ENCODE data around the gene DDX4. TPM values are rescaled to one million over a fixed set of nuclear protein-coding genes. Genes with fewer than 3 reads are reported as not detected.

DDX4 gene
- total RNA-seq, 1 donor: under 0.01 TPM

DNA sequence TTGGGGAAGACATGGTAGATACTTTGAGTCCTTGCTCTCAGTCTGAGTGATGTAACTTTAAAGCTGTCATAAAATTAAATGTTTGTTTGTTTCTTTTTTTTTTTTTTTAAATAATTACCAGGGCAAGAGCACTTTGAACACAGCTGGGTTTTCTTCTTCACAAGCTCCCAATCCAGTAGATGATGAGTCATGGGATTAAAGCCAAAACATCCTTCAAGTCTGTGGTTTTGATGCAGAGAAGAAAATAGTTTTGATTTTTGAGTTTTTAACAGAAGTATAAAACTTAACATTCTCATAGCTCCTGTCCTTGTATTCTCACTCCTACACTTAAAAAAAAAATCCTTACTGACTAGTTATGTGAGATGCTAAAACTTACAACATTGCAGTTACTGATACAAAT is 78.5 kb downstream of the DDX4 start:
- Histone ChIP-seq H3K9me3 (ENCODE audit: low read depth, low read length) (no peaks in the 10 kb centered on the region), H3K27ac (ENCODE audit: low read depth, low read length) (no peak overlapping the region), H3K36me3 (ENCODE audit: insufficient read depth, low read length) (no peaks in the 10 kb centered on the region), H3K4me1 (ENCODE audit: insufficient read depth, low read length) (no peaks in the 10 kb centered on the region), H2AFZ (ENCODE audit: low read length) (no peak overlapping the region), H3K4me3 (ENCODE audit: insufficient read depth, low read length) (no peak overlapping the region), H3K27me3 (ENCODE audit: insufficient read depth, low read length) (peaks cover 16% of the 10 kb centered on the region), H3K79me2 (ENCODE audit: insufficient read depth, low read length) (no peaks in the 10 kb centered on the region), H3K4me2 (ENCODE audit: insufficient read depth, low read length) (no peak overlapping the region), H4K20me1 (ENCODE audit: insufficient read depth, low read length) (no peaks in the 10 kb centered on the region)
- TF ChIP-seq, protein P1, sequence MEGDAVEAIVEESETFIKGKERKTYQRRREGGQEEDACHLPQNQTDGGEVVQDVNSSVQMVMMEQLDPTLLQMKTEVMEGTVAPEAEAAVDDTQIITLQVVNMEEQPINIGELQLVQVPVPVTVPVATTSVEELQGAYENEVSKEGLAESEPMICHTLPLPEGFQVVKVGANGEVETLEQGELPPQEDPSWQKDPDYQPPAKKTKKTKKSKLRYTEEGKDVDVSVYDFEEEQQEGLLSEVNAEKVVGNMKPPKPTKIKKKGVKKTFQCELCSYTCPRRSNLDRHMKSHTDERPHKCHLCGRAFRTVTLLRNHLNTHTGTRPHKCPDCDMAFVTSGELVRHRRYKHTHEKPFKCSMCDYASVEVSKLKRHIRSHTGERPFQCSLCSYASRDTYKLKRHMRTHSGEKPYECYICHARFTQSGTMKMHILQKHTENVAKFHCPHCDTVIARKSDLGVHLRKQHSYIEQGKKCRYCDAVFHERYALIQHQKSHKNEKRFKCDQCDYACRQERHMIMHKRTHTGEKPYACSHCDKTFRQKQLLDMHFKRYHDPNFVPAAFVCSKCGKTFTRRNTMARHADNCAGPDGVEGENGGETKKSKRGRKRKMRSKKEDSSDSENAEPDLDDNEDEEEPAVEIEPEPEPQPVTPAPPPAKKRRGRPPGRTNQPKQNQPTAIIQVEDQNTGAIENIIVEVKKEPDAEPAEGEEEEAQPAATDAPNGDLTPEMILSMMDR (IDR thresholded peaks at IDR 0.05; ENCODE audit: extremely low read depth, low read depth, low read length): no peak
- peak; percentile 91 for DNase-seq (ENCODE audit: insufficient read length, low spot score, missing footprints)

DNA sequence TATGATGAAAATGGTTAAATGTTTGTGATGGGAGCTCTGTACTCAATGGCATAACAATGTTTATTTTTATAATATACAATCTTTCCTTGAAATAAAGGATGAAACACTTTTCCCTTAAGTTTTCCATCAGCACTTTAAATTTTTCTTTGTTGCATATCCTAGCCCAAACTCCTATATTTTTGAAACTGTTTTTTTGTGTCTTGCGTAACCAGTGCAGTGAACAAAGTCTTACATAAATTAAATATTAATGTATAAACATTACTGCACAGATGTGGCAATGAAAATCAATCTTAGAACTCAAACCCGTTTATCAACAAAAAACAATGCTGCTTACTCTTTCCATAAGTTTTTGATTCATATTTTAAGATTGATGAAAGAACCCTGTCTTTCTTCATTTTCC is 79.2 kb downstream of the DDX4 start:
- Histone ChIP-seq H3K4me1 (ENCODE audit: insufficient read depth, low read length) (peaks cover 2% of the 10 kb centered on the region), H3K4me2 (ENCODE audit: insufficient read depth, low read length) (no peak overlapping the region)

DNA sequence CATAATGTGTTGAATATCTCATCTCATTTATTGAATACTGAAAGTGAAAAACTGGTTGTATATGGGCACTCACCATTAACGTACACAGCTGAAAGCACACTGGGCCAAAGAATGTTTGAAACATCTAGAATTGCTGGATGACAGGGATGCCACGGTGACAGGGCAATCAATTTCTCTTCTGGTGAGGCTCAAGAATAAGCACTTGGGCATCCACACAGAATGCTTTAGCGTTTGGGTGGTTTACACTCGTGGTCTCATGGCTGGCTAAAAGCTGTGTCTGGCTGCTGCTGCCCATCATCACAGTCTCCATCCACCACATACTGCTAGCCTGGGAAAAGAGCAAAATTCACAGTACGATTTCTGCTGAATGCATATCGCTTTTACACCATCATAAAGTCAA is 82.6 kb downstream of the DDX4 start:
- Histone ChIP-seq H3K4me2 (ENCODE audit: insufficient read depth, low read length) (no peak overlapping the region), H4K20me1 (ENCODE audit: insufficient read depth, low read length) (no peaks in the 10 kb centered on the region), H3K36me3 (ENCODE audit: insufficient read depth, low read length) (no peaks in the 10 kb centered on the region), H3K27ac (ENCODE audit: low read depth, low read length) (no peak overlapping the region), H3K79me2 (ENCODE audit: insufficient read depth, low read length) (no peaks in the 10 kb centered on the region), H3K9me3 (ENCODE audit: low read depth, low read length) (no peaks in the 10 kb centered on the region), H2AFZ (ENCODE audit: low read length) (no peak overlapping the region), H3K4me3 (ENCODE audit: insufficient read depth, low read length) (no peak overlapping the region), H3K4me1 (ENCODE audit: insufficient read depth, low read length) (peaks cover 2% of the 10 kb centered on the region), H3K27me3 (ENCODE audit: insufficient read depth, low read length) (peaks cover 46% of the 10 kb centered on the region)
- TF ChIP-seq, protein P1 (IDR thresholded peaks at IDR 0.05; ENCODE audit: extremely low read depth, low read depth, low read length): no peak
- DNase-seq (ENCODE audit: insufficient read length, low spot score, missing footprints): no peak

More for the DNA sequence above, 79.2 kb downstream of the DDX4 start:
- Histone ChIP-seq H2AFZ (ENCODE audit: low read length) (no peak overlapping the region), H3K9me3 (ENCODE audit: low read depth, low read length) (no peaks in the 10 kb centered on the region), H3K36me3 (ENCODE audit: insufficient read depth, low read length) (no peaks in the 10 kb centered on the region), H3K79me2 (ENCODE audit: insufficient read depth, low read length) (no peaks in the 10 kb centered on the region), H3K27me3 (ENCODE audit: insufficient read depth, low read length) (peaks cover 22% of the 10 kb centered on the region), H3K4me3 (ENCODE audit: insufficient read depth, low read length) (no peak overlapping the region), H3K27ac (ENCODE audit: low read depth, low read length) (no peak overlapping the region), H4K20me1 (ENCODE audit: insufficient read depth, low read length) (no peaks in the 10 kb centered on the region)
- TF ChIP-seq, protein P1 (IDR thresholded peaks at IDR 0.05; ENCODE audit: extremely low read depth, low read depth, low read length): no peak
- DNase-seq (ENCODE audit: insufficient read length, low spot score, missing footprints): no peak

DNA sequence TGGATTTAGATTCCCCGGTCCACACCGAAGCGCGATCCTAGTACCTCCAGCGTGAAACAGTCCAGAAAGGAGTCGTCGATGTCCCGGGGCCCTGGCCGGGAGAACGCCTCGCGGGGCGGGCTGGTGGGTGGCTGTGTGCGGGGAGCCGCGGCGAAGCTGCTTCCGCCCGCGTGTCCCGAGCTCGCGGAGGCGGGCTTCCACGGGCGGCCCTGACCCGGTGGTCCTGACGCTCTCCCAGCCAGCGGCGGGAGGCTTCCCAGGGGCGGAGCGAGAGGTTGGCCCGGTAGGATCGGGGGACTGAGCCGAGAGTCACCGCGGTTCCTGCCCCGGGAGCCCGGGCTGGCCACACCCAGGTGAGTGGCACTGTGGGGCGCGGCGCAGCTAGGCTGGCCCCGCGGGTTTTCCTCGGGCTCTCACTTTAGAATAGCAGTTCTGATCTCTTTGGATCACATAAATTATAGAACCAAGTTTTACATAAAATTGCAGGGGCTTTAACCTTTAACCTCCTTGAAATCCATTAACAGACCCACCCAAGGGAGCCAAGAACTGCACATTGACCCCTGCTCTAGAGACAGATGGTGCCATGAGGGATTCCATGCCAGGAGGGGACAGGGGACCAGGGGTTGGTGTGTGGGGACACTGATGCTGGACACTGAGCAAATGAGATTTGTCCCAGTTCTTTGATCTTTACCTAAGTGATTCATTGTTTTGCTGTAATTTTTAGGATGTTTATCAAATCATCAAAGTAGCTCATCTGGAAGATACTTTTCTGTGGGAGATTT is 84.1 kb downstream of the DDX4 start:
- no peak overlapping the region for H3K27ac ChIP-seq (ENCODE audit: low read depth, low read length)
- H3K4me2 ChIP-seq (ENCODE audit: insufficient read depth, low read length): peak overlapping the region; percentile 69
- H3K4me1 ChIP-seq (ENCODE audit: insufficient read depth, low read length): peaks cover 2% of the 10 kb centered on the region
- no peaks in the 10 kb centered on the region for H3K36me3 ChIP-seq (ENCODE audit: insufficient read depth, low read length)
- peaks cover 46% of the 10 kb centered on the region for H3K27me3 ChIP-seq (ENCODE audit: insufficient read depth, low read length)
- H4K20me1 ChIP-seq (ENCODE audit: insufficient read depth, low read length): no peaks in the 10 kb centered on the region
- DNase-seq (ENCODE audit: insufficient read length, low spot score, missing footprints): peak; percentile 70
- H3K9me3 ChIP-seq (ENCODE audit: low read depth, low read length): no peaks in the 10 kb centered on the region
- peak overlapping the region; percentile 59 for H3K4me3 ChIP-seq (ENCODE audit: insufficient read depth, low read length)
- no peaks in the 10 kb centered on the region for H3K79me2 ChIP-seq (ENCODE audit: insufficient read depth, low read length)
- no peak overlapping the region for H2AFZ ChIP-seq (ENCODE audit: low read length)
- TF ChIP-seq, protein P1 (IDR thresholded peaks at IDR 0.05; ENCODE audit: extremely low read depth, low read depth, low read length): no peak

Measured in osteoblast (primary cell).